Measurements from ENCODE around the gene FBLN2.

- TF ChIP-seq ZBTB40 (IDR thresholded peaks at IDR 0.05; ENCODE audit: borderline replicate concordance) (no peak), TARDBP (IDR thresholded peaks at IDR 0.05; ENCODE audit: borderline replicate concordance) (no peak), RAD21 (IDR thresholded peaks at IDR 0.05; ENCODE audit: insufficient read depth, low read depth, low read length) (no peak), MYC (IDR thresholded peaks at IDR 0.05; ENCODE audit: insufficient read depth, insufficient read length, insufficient replicate concordance, low read length, severe bottlenecking) (no peak), SP1 (IDR thresholded peaks at IDR 0.05; ENCODE audit: low read depth, low read length) (no peak), GABPA (IDR thresholded peaks at IDR 0.05; ENCODE audit: low read depth) (no peak), EZH2 (IDR thresholded peaks at IDR 0.05; ENCODE audit: borderline replicate concordance, control insufficient read depth, low read depth, low read length) (no peak), RCOR1 (conservative IDR thresholded peaks at IDR 0.05; ENCODE audit: low read depth, low read length) (no peak), PRDM15 (CRISPR knock-in tag; IDR thresholded peaks at IDR 0.05) (no peak), CTCF (IDR thresholded peaks at IDR 0.05 in 2 of 3, conservative IDR thresholded peaks at IDR 0.05 in 1 of 3; ENCODE audit: control insufficient read depth in 2 of 3, extremely low read depth in 1 of 3, insufficient read depth in 1 of 3, low read depth in 3 of 3, low read length in 3 of 3) (no peak)
Observed at GRCh38 chr3:13670292-13670691, 121.4 kb downstream of the FBLN2 start.

All from GM12878 (cell line).